ENCODE data around the gene RNGTT. TPM values are rescaled to one million over a fixed set of nuclear protein-coding genes. Genes with fewer than 3 reads are reported as not detected.
"Not testable (repeated sequence)": the region's sequence is repeated elsewhere in the genome, so short reads cannot be mapped to it uniquely, and the experiment has no call there.

Gene RNGTT
- total RNA-seq, 2 experiments from 2014 or later: 11.6 to 12.4 TPM

- no peaks in the 10 kb centered on the region for H3K9me3 Mint-ChIP-seq
- ATAC-seq (ENCODE audit: poor library complexity): no peak
- no peaks in the 10 kb centered on the region for H3K9me3 ChIP-seq (ENCODE audit: control insufficient read depth in 1 of 2, insufficient read depth in 1 of 2, low read length in 2 of 2)
- ChIA-PET POLR2A (interaction anchor here (0.7 kb wide), 1 partner anchor 1023 kb away, joined by 3 read pairs; the partner anchor contains the start of gene AKIRIN2), CTCF (no interaction called here)
- H3K4me3 Mint-ChIP-seq: no peak overlapping the region
- peaks cover 4% of the 10 kb centered on the region for H3K4me1 Mint-ChIP-seq (ENCODE audit: low read depth)
- H3K27me3 ChIP-seq (ENCODE audit: control insufficient read depth in 1 of 2, insufficient read depth in 2 of 2, low read length in 2 of 2): no peaks in the 10 kb centered on the region
- peak in 2 of 14 experiments; percentile 3 to 9 for DNase-seq
- TF ChIP-seq CTCF (IDR thresholded peaks at IDR 0.05): no peak
- H3K27me3 Mint-ChIP-seq: no peaks in the 10 kb centered on the region
- H3K27ac Mint-ChIP-seq: no peak overlapping the region
- H3K36me3 Mint-ChIP-seq (ENCODE audit: low read depth): peaks cover 42% of the 10 kb centered on the region
- no peak overlapping the region for H3K4me3 ChIP-seq (ENCODE audit: low read length)
- no peaks in the 10 kb centered on the region for H3K36me3 ChIP-seq (ENCODE audit: insufficient read depth, low read length)
- H3K27ac ChIP-seq (ENCODE audit: low read depth in 1 of 2, low read length in 2 of 2): no peak overlapping the region
- intact Hi-C loops (cut with DNase I, micrococcal nuclease): no loop called here
- H3K4me1 ChIP-seq (ENCODE audit: insufficient read depth, low read length): no peaks in the 10 kb centered on the region
These were observed 238.1 kb downstream of the RNGTT start for GRCh38 chr6:88725111-88725975.

DNA sequence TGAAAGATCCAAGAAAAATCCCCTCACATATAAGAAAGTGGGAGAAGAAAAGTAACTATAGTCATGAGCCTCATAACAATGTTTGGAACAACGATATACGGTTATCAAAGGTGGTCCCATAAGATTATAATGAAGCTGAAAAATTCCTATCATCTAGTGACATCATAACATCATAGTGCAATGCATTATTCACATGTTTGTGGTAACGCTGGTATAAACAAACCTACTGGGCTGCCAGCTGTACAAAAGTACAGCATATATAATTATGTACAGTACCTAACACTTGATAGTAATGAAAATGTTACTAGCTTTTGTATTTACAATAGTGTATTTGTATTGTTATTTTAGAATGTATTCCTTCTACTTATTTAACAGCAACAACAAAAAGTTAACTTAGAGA, 240.7 kb downstream of the RNGTT start:
- Mint-ChIP-seq H3K4me3 (no peak overlapping the region), H3K27ac (no peak overlapping the region), H3K4me1 (ENCODE audit: low read depth) (peaks cover 4% of the 10 kb centered on the region), H3K27me3 (no peaks in the 10 kb centered on the region), H3K9me3 (no peaks in the 10 kb centered on the region), H3K36me3 (ENCODE audit: low read depth) (peaks cover 30% of the 10 kb centered on the region)
- intact Hi-C loops (cut with DNase I, micrococcal nuclease): no loop called here
- Histone ChIP-seq H3K27me3 (ENCODE audit: control insufficient read depth in 1 of 2, insufficient read depth in 2 of 2, low read length in 2 of 2) (no peaks in the 10 kb centered on the region), H3K27ac (ENCODE audit: low read depth in 1 of 2, low read length in 2 of 2) (no peak overlapping the region), H3K4me1 (ENCODE audit: insufficient read depth, low read length) (no peaks in the 10 kb centered on the region), H3K36me3 (ENCODE audit: insufficient read depth, low read length) (no peaks in the 10 kb centered on the region), H3K9me3 (ENCODE audit: control insufficient read depth in 1 of 2, insufficient read depth in 1 of 2, low read length in 2 of 2) (peaks cover 0 to under 1% of the 10 kb centered on the region in 2 experiments), H3K4me3 (ENCODE audit: low read length) (no peak overlapping the region)
- TF ChIP-seq CTCF (IDR thresholded peaks at IDR 0.05): no peak
- ChIA-PET POLR2A (no interaction called here), CTCF (no interaction called here)
- no peak for ATAC-seq (ENCODE audit: poor library complexity)
- DNase-seq: no peak

DNA sequence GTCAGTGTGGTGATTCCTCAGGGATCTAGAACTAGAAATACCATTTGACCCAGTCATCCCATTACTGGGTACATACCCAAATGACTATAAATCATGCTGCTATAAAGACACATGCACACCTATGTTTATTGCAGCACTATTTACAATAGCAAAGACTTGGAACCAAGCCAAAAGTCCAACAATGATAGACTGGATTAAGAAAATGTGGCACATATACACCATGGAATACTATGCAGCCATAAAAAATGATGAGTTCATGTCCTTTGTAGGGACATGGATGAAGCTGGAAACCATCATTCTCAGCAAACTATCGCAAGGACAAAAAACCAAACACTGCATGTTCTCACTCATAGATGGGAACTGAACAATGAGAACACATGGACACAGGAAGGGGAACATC, 247.0 kb downstream of the RNGTT start:
- CTCF ChIA-PET, H3K4me3 Mint-ChIP-seq: not testable (repeated sequence)

More for the DNA sequence above, 247.0 kb downstream of the RNGTT start:
- H3K4me1 ChIP-seq (ENCODE audit: insufficient read depth, low read length); POLR2A ChIA-PET; H3K27me3 Mint-ChIP-seq; H3K27ac ChIP-seq (ENCODE audit: low read depth in 1 of 2, low read length in 2 of 2); H3K27ac Mint-ChIP-seq; intact Hi-C loops (cut with DNase I, micrococcal nuclease); DNase-seq; ATAC-seq (ENCODE audit: poor library complexity); H3K4me3 ChIP-seq (ENCODE audit: low read length); H3K27me3 ChIP-seq (ENCODE audit: control insufficient read depth in 1 of 2, insufficient read depth in 2 of 2, low read length in 2 of 2); H3K4me1 Mint-ChIP-seq (ENCODE audit: low read depth); H3K36me3 ChIP-seq (ENCODE audit: insufficient read depth, low read length); H3K9me3 ChIP-seq (ENCODE audit: control insufficient read depth in 1 of 2, insufficient read depth in 1 of 2, low read length in 2 of 2); H3K9me3 Mint-ChIP-seq: not testable (repeated sequence)
- H3K36me3 Mint-ChIP-seq (ENCODE audit: low read depth): peaks cover 34% of the 10 kb centered on the region

Measured in CD4-positive, alpha-beta T cell (primary cell).